ENCODE results near the gene PHF23. TPM values are rescaled to one million over a fixed set of nuclear protein-coding genes. Genes with fewer than 3 reads are reported as not detected.

The PHF23 gene
- total RNA-seq, 1 experiment from 2014 or later = 48.5 TPM

GRCh38 chr17:7254511-7254910, 15.3 kb upstream of the PHF23 start:
- H3K4me1 ChIP-seq (ENCODE audit: control insufficient read depth in 1 of 2, insufficient read depth in 2 of 2, low read length in 2 of 2) = peaks cover 19 to 28% of the 10 kb centered on the region in 2 experiments
- no peaks in the 10 kb centered on the region for H3K9me3 ChIP-seq (ENCODE audit: control insufficient read depth in 1 of 2, insufficient read depth in 1 of 2, low read depth in 1 of 2, low read length in 2 of 2)
- no peak overlapping the region for H3K9ac ChIP-seq (ENCODE audit: low read length)
- H2AFZ ChIP-seq (ENCODE audit: low read depth, low read length, poor library complexity, severe bottlenecking) = no peak overlapping the region
- no peak for DNase-seq (ENCODE audit: low read depth, low spot score)
- no peaks in the 10 kb centered on the region; the same call in 1 of the 2 replicates for H4K20me1 ChIP-seq (ENCODE audit: insufficient read depth)
- no peak overlapping the region for H3K27ac ChIP-seq (ENCODE audit: low read depth, low read length)
- TF ChIP-seq JUND (IDR thresholded peaks at IDR 0.05) (no peak), POLR2AphosphoS5 (IDR thresholded peaks at IDR 0.05; ENCODE audit: low read depth, low read length) (peak; percentile 34; the same call in 1 of the 2 replicates), SRF (IDR thresholded peaks at IDR 0.05; ENCODE audit: low read depth) (no peak)
- H3K9me2 ChIP-seq (ENCODE audit: insufficient read depth) = no peaks in the 10 kb centered on the region
- no peak for ATAC-seq
- BruUV-seq (replicated peaks) = no TSS peak
- no peak overlapping the region for H3K4me2 ChIP-seq (ENCODE audit: low read length)
- RAD21 ChIA-PET (ENCODE audit: low non-redundant PET in 1 of 2, low total read pairs in 2 of 2, uncharacterized antibody in 2 of 2, unreplicated experiment in 2 of 2) = no interaction called here
- H3K4me3 ChIP-seq (replicated peaks in 1 of 2; ENCODE audit: low read depth in 1 of 2, low read length in 2 of 2) = no peak overlapping the region
- CTCF ChIA-PET = no interaction called here
- no peaks in the 10 kb centered on the region for H3K27me3 ChIP-seq (ENCODE audit: insufficient read depth, low read length)
- peaks cover 74% of the 10 kb centered on the region for H3K79me2 ChIP-seq (ENCODE audit: insufficient read depth, low read length)
- POLR2A ChIA-PET = interaction anchor here (0.7 to 1.4 kb wide), 4 partner anchors 9 to 48 kb away, joined by 3 to 5 read pairs (median 4); partner anchors contain the start of gene GABARAP
- H3K36me3 ChIP-seq (ENCODE audit: control insufficient read depth in 1 of 2, insufficient read depth in 2 of 2, low read length in 2 of 2) = peaks cover 13 to 23% of the 10 kb centered on the region in 2 experiments
- intact Hi-C loops (cut with micrococcal nuclease) = loop anchor here (5.0 kb wide), 1 partner anchor 53 kb away; the partner anchor contains the start of gene EIF5A

GRCh38 chr17:7253082-7253481, 13.8 kb upstream of the PHF23 start:
- RAD21 ChIA-PET (ENCODE audit: low non-redundant PET in 1 of 2, low total read pairs in 2 of 2, uncharacterized antibody in 2 of 2, unreplicated experiment in 2 of 2) = no interaction called here
- POLR2A ChIA-PET = no interaction called here
- CTCF ChIA-PET = no interaction called here
- H3K4me3 ChIP-seq (replicated peaks in 1 of 2; ENCODE audit: low read depth in 1 of 2, low read length in 2 of 2) = peak overlapping the region; percentile 82 to 99
- H3K4me2 ChIP-seq (ENCODE audit: low read length) = peak overlapping the region; percentile 89
- intact Hi-C loops (cut with micrococcal nuclease) = loop anchor here (5.0 kb wide), 1 partner anchor 54 kb away; the partner anchor contains the start of gene EIF5A
- peak overlapping the region; percentile 99 for H3K9ac ChIP-seq (ENCODE audit: low read length)
- no TSS peak for BruUV-seq (replicated peaks)
- no peak overlapping the region for H2AFZ ChIP-seq (ENCODE audit: low read depth, low read length, poor library complexity, severe bottlenecking)
- H3K27ac ChIP-seq (ENCODE audit: low read depth, low read length) = peak overlapping the region; percentile 84
- no peaks in the 10 kb centered on the region for H3K9me3 ChIP-seq (ENCODE audit: control insufficient read depth in 1 of 2, insufficient read depth in 1 of 2, low read depth in 1 of 2, low read length in 2 of 2)
- no peaks in the 10 kb centered on the region for H3K27me3 ChIP-seq (ENCODE audit: insufficient read depth, low read length)
- no peaks in the 10 kb centered on the region for H3K9me2 ChIP-seq (ENCODE audit: insufficient read depth)
- H4K20me1 ChIP-seq (ENCODE audit: insufficient read depth) = no peaks in the 10 kb centered on the region
- DNase-seq (ENCODE audit: low read depth, low spot score) = no peak
- H3K4me1 ChIP-seq (ENCODE audit: control insufficient read depth in 1 of 2, insufficient read depth in 2 of 2, low read length in 2 of 2) = peaks cover 13 to 25% of the 10 kb centered on the region in 2 experiments
- TF ChIP-seq RAD21 (IDR thresholded peaks at IDR 0.05; ENCODE audit: low read depth) (no peak), EZH2 (IDR thresholded peaks at IDR 0.05) (no peak), POLR2AphosphoS5 (IDR thresholded peaks at IDR 0.05; ENCODE audit: low read depth, low read length) (no peak), MAX (IDR thresholded peaks at IDR 0.05) (no peak), ZNF274 (IDR thresholded peaks at IDR 0.05; ENCODE audit: low read depth, low read length) (no peak), POLR2A (IDR thresholded peaks at IDR 0.05; ENCODE audit: borderline replicate concordance, extremely low read depth, insufficient read depth, insufficient read length) (no peak), ZFX (IDR thresholded peaks at IDR 0.05) (no peak)
- H3K36me3 ChIP-seq (ENCODE audit: control insufficient read depth in 1 of 2, insufficient read depth in 2 of 2, low read length in 2 of 2) = peaks cover 9 to 11% of the 10 kb centered on the region in 2 experiments; a peak in 2 of 4 replicates
- no peak for ATAC-seq
- H3K79me2 ChIP-seq (ENCODE audit: insufficient read depth, low read length) = peaks cover 75% of the 10 kb centered on the region

Data from HCT116 (cell line).